H9 (cell line): Measurements from ENCODE around the gene TRIM27. TPM values are rescaled to one million over a fixed set of nuclear protein-coding genes. Genes with fewer than 3 reads are reported as not detected.

Experiments used
- DNase-seq: peaks from one replicate; pipeline ENCODE4 v3.0.0-alpha.2; 2017
- H2AFZ ChIP-seq: one replicate; pipeline ENCODE4 v1.6.1; 2013; ENCODE audit warnings: mild to moderate bottlenecking, low read length, control low read depth, moderate library complexity
- H2AK5ac ChIP-seq: 2 replicates; pipeline ENCODE4 v1.6.1; 2013; ENCODE audit warnings: low read length, control low read depth, mixed read lengths; ENCODE audit not compliant: insufficient read length
- H2BK120ac ChIP-seq: one replicate; pipeline ENCODE4 v1.6.1; 2013; ENCODE audit warnings: low read depth, mild to moderate bottlenecking, low read length, control low read depth, inconsistent platforms; ENCODE audit not compliant: poor library complexity, severe bottlenecking
- H2BK12ac ChIP-seq: 2 replicates; pipeline ENCODE4 v1.6.1; 2013; ENCODE audit warnings: low read length, control low read depth, mixed read lengths, low read depth; ENCODE audit not compliant: insufficient read length
- H2BK15ac ChIP-seq: 2 replicates; pipeline ENCODE4 v1.6.1; 2013; ENCODE audit warnings: low read depth, low read length, control low read depth
- H2BK20ac ChIP-seq: one replicate; pipeline ENCODE4 v1.6.1; 2013; ENCODE audit warnings: low read depth, mild to moderate bottlenecking, low read length, control low read depth, inconsistent platforms; ENCODE audit not compliant: poor library complexity, severe bottlenecking
- H2BK5ac ChIP-seq: 2 replicates; pipeline ENCODE4 v1.6.1; 2013; ENCODE audit warnings: low read length, control low read depth, mixed read lengths; ENCODE audit not compliant: insufficient read length
- H3K14ac ChIP-seq: 2 replicates; pipeline ENCODE4 v1.6.1; 2013; ENCODE audit warnings: low read length, control low read depth; ENCODE audit not compliant: insufficient read depth
- H3K18ac ChIP-seq: 2 replicates; pipeline ENCODE4 v1.6.1; 2013; ENCODE audit warnings: low read depth, mild to moderate bottlenecking, mixed read lengths, low read length, control low read depth; ENCODE audit not compliant: insufficient read length
- H3K23ac ChIP-seq: 2 replicates; pipeline ENCODE4 v1.6.1; 2013; ENCODE audit warnings: low read length, control low read depth, mixed read lengths, low read depth; ENCODE audit not compliant: insufficient read length
- H3K23me2 ChIP-seq: 2 replicates; pipeline ENCODE4 v1.6.1; 2013; ENCODE audit warnings: low read depth, mild to moderate bottlenecking, mixed read lengths, low read length, control low read depth; ENCODE audit not compliant: insufficient read length, poor library complexity, severe bottlenecking
- H3K27ac ChIP-seq: 2 replicates; pipeline ENCODE4 v1.5.1; 2013; ENCODE audit warnings: low read length, control low read depth, mixed read lengths, low read depth; ENCODE audit not compliant: insufficient read length
- H3K27me3 ChIP-seq: 2 replicates; pipeline ENCODE4 v1.6.1; 2013; ENCODE audit warnings: low read length, control low read depth, inconsistent platforms; ENCODE audit not compliant: insufficient read depth
- H3K4ac ChIP-seq: 2 replicates; pipeline ENCODE4 v1.6.1; 2013; ENCODE audit warnings: low read depth, mild to moderate bottlenecking, control low read depth, inconsistent platforms, low read length, moderate library complexity
- H3K4me1 ChIP-seq: 2 replicates; pipeline ENCODE4 v1.6.1; 2013; ENCODE audit warnings: low read length, control low read depth, inconsistent platforms; ENCODE audit not compliant: insufficient read depth
- H3K4me2 ChIP-seq: 2 replicates; pipeline ENCODE4 v1.6.1; 2013; ENCODE audit warnings: low read length, control low read depth, mixed read lengths; ENCODE audit not compliant: insufficient read length, insufficient read depth
- H3K56ac ChIP-seq: 2 replicates; pipeline ENCODE4 v1.6.1; 2013; ENCODE audit warnings: low read depth, mild to moderate bottlenecking, mixed read lengths, low read length, control low read depth; ENCODE audit not compliant: insufficient read length
- H3K79me1 ChIP-seq: 2 replicates; pipeline ENCODE4 v1.6.1; 2013; ENCODE audit warnings: low read depth, mild to moderate bottlenecking, moderate library complexity, low read length, control low read depth, inconsistent platforms; ENCODE audit not compliant: insufficient read depth, poor library complexity, severe bottlenecking
- H3K79me2 ChIP-seq: 2 replicates; pipeline ENCODE4 v1.6.1; 2013; ENCODE audit warnings: low read length, control low read depth, inconsistent platforms; ENCODE audit not compliant: insufficient read depth
- H3K9ac ChIP-seq: 2 replicates; pipeline ENCODE4 v1.6.1; 2013; ENCODE audit warnings: low read length, control low read depth, mixed read lengths; ENCODE audit not compliant: insufficient read length; ENCODE audit errors: extremely low read depth
- H3K9me3 ChIP-seq: one replicate; pipeline ENCODE4 v1.6.1; 2013; ENCODE audit warnings: low read depth, low read length, inconsistent platforms; ENCODE audit not compliant: control insufficient read depth
- H3T11ph ChIP-seq: one replicate; pipeline ENCODE4 v1.6.1; 2013; ENCODE audit warnings: mild to moderate bottlenecking, low read length, control low read depth, inconsistent platforms
- H4K20me1 ChIP-seq: one replicate; pipeline ENCODE4 v1.6.1; 2013; ENCODE audit not compliant: control insufficient read depth, insufficient read length, insufficient read depth
- H4K5ac ChIP-seq: 2 replicates; pipeline ENCODE4 v1.6.1; 2013; ENCODE audit warnings: low read depth, mild to moderate bottlenecking, mixed read lengths, low read length, control low read depth; ENCODE audit not compliant: insufficient read length
- H4K8ac ChIP-seq: replicated peaks from 2 replicates; pipeline ENCODE4 v1.6.1; 2013; ENCODE audit warnings: low read length, control low read depth, mixed read lengths, low read depth; ENCODE audit not compliant: insufficient read length
- H4K91ac ChIP-seq: 2 replicates; pipeline ENCODE4 v1.6.1; 2013; ENCODE audit warnings: low read depth, mild to moderate bottlenecking, moderate library complexity, mixed read lengths, low read length, control low read depth; ENCODE audit not compliant: insufficient read length
- H3K27ac Mint-ChIP-seq, 3 experiments: 2 replicates in 2 of 3; 3 replicates in 1 of 3; pipeline ENCODE4 v1.8.0; 2020 to 2021; ENCODE audit warnings: mixed read lengths in 3 of 3, mild to moderate bottlenecking in 1 of 3, moderate library complexity in 1 of 3
- H3K27me3 Mint-ChIP-seq: 2 replicates; pipeline ENCODE4 v1.8.0; 2021; ENCODE audit warnings: low read depth, mild to moderate bottlenecking, moderate library complexity, mixed read lengths
- H3K36me3 Mint-ChIP-seq, 3 experiments: 2 replicates in 2 of 3; 3 replicates in 1 of 3; pipeline ENCODE4 v1.8.0; 2020 to 2021; ENCODE audit warnings: low read depth in 3 of 3, mixed read lengths in 3 of 3; ENCODE audit not compliant: insufficient read depth in 1 of 3
- H3K4me1 Mint-ChIP-seq, 2 experiments: 2 replicates each; pipeline ENCODE4 v1.8.0; 2020; ENCODE audit warnings: mixed read lengths in 2 of 2
- H3K4me3 Mint-ChIP-seq, 2 experiments: 2 replicates in 1 of 2; 3 replicates in 1 of 2; pipeline ENCODE4 v1.8.0; 2020 to 2021; ENCODE audit warnings: mild to moderate bottlenecking in 2 of 2, mixed read lengths in 2 of 2, moderate library complexity in 1 of 2
- H3K9me3 Mint-ChIP-seq, 2 experiments: 2 replicates in 1 of 2; 3 replicates in 1 of 2; pipeline ENCODE4 v1.8.0; 2020; ENCODE audit warnings: mild to moderate bottlenecking in 2 of 2, mixed read lengths in 2 of 2, moderate library complexity in 1 of 2
- WGBS: extraction: QIAGEN DNeasy Blood & Tissue Kit; methylation state at CpG from one replicate; pipeline ENCODE4 v1.1.7; 2013; ENCODE audit warnings: missing lambda C conversion rate, low lambda C conversion rate, mixed read lengths; ENCODE audit not compliant: insufficient read length; ENCODE audit errors: extremely low coverage; 5-methylcytosine and 5-hydroxymethylcytosine counted together
- total RNA-seq: library from RNA; stranded (reverse); gene quantifications from 2 replicates; pipeline ENCODE4 v1.2.1, GENCODE V29; 2021
- TF ChIP-seq, protein P1 (sequence below): fragments of 200-600 bp; sonication (generic); conservative IDR thresholded peaks from 3 replicates; pipeline ENCODE4 v1.8.0; 2021; ENCODE audit warnings: antibody characterized with exemption, mild to moderate bottlenecking

TRIM27 gene
- total RNA-seq, 1 experiment from 2014 or later = 98.2 TPM

DNA sequence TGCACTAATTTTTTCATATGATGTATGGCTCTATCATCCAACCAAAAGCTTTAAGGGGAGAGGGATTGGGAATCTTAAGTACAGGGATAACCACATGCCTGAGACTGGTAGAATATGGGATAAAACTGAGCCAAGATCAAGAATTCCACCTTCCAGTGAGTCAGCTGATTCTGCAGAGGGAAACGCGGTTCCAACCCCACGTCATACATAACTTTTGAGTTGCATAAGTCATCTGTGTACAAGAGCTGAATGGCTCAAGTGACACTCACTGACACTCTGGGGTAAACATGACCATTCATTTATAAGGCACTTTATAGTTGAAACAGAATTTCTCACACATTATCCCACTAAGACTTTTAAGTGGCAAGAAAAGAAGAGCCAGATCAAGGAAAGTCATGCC, 16.4 kb downstream of the TRIM27 start:
- Histone ChIP-seq H4K8ac (no peak overlapping the region), H3K27me3 (no peaks in the 10 kb centered on the region), H2BK120ac (no peak overlapping the region), H3K9me3 (no peaks in the 10 kb centered on the region), H2AFZ (no peak overlapping the region), H2AK5ac (no peak overlapping the region), H3K4me1 (no peaks in the 10 kb centered on the region), H2BK20ac (no peak overlapping the region), H4K5ac (no peak overlapping the region), H3K27ac (no peak overlapping the region), H4K20me1 (no peaks in the 10 kb centered on the region), H3K23ac (no peak overlapping the region), H3K4me2 (no peak overlapping the region), H2BK12ac (no peak overlapping the region), H3K4ac (no peak overlapping the region), H2BK15ac (no peak overlapping the region), H3K9ac (no peak overlapping the region), H3K79me1 (no peaks in the 10 kb centered on the region), H3K14ac (no peak overlapping the region), H3K23me2 (no peaks in the 10 kb centered on the region), H3T11ph (no peak overlapping the region), H3K56ac (no peak overlapping the region), H4K91ac (no peak overlapping the region), H2BK5ac (no peak overlapping the region), H3K18ac (no peak overlapping the region), H3K79me2 (no peaks in the 10 kb centered on the region)
- DNase-seq = no peak
- no CpG with 5 or more reads among the region's 3 CpGs for WGBS
- Mint-ChIP-seq H3K27ac (no peak overlapping the region), H3K36me3 (peaks cover 72 to 93% (median 91%) of the 10 kb centered on the region in 3 experiments), H3K4me1 (no peaks in the 10 kb centered on the region), H3K4me3 (no peak overlapping the region), H3K9me3 (no peaks in the 10 kb centered on the region), H3K27me3 (no peaks in the 10 kb centered on the region)
- TF ChIP-seq, protein P1, sequence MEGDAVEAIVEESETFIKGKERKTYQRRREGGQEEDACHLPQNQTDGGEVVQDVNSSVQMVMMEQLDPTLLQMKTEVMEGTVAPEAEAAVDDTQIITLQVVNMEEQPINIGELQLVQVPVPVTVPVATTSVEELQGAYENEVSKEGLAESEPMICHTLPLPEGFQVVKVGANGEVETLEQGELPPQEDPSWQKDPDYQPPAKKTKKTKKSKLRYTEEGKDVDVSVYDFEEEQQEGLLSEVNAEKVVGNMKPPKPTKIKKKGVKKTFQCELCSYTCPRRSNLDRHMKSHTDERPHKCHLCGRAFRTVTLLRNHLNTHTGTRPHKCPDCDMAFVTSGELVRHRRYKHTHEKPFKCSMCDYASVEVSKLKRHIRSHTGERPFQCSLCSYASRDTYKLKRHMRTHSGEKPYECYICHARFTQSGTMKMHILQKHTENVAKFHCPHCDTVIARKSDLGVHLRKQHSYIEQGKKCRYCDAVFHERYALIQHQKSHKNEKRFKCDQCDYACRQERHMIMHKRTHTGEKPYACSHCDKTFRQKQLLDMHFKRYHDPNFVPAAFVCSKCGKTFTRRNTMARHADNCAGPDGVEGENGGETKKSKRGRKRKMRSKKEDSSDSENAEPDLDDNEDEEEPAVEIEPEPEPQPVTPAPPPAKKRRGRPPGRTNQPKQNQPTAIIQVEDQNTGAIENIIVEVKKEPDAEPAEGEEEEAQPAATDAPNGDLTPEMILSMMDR = no peak
